HG02798 (cell line): ENCODE measurements around the gene ARSG.
"Not testable (repeated sequence)": the region's sequence is repeated elsewhere in the genome, so short reads cannot be mapped to it uniquely, and the experiment has no call there.

ENCODE experiments used
- ATAC-seq: cut with Tn5 transposase; IDR thresholded peaks from one replicate; pipeline ENCODE4 v1.9.1; 2021; ENCODE audit warnings: mild to moderate bottlenecking; ENCODE audit not compliant: unreplicated experiment, poor library complexity

Gene ARSG

GRCh38 chr17:68290955-68291835 is at the start of gene ARSG, which contains the start of gene SLC16A6:
ARSG (plus strand) TSS chr17:68291495; CDS start chr17:68307494, 15,999 bp downstream.
SLC16A6 (minus strand) TSS chr17:68291127; CDS start chr17:68278320, 12,807 bp downstream.
- ATAC-seq, result peak; percentile 64

- ATAC-seq, result no peak
These were observed 44.8 kb upstream of the ARSG start for GRCh38 chr17:68246271-68247028.

- ATAC-seq, result peak; percentile 92
These were observed 43.7 kb upstream of the ARSG start, which contains the start of gene AMZ2 for GRCh38 chr17:68247445-68248198. AMZ2 (plus strand) TSS chr17:68248043; CDS start chr17:68250188, 2,145 bp downstream.

DNA sequence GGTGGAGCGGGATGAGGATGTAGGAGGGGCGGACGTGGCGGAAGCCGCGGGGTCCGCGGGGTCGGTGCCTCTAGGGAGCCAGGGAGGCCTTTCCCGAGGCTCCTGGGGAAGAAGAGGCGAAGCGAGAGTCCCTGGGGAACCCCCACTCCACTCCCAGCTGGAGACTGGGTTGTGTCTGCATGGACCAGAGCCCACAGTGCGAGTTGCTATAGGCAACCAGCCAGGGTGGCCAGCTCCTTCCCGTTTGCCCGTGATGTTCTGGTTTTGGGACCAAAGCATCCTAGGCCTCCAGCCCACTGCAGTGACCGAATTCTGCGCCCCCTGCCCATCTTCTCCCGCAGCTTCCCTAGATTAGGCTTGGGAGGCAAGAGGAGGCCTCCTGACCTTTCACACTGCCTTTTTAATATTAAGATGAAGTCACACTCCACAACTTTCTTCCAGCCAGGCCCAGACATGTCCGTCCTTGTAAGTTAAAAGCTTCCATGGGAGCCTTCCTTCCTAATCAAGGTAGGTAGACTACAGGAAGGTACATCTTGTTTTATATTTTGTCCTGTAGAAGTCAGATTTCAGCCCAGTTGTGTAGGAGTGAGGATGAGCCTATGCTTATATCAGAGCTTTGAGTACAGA is 43.0 kb upstream of the ARSG start:
- ATAC-seq, result peak; percentile 25

GRCh38 chr17:68248891-68249290 is 42.4 kb upstream of the ARSG start:
- no peak for ATAC-seq

GRCh38 chr17:68249354-68249765 is 41.9 kb upstream of the ARSG start:
- no peak for ATAC-seq

DNA sequence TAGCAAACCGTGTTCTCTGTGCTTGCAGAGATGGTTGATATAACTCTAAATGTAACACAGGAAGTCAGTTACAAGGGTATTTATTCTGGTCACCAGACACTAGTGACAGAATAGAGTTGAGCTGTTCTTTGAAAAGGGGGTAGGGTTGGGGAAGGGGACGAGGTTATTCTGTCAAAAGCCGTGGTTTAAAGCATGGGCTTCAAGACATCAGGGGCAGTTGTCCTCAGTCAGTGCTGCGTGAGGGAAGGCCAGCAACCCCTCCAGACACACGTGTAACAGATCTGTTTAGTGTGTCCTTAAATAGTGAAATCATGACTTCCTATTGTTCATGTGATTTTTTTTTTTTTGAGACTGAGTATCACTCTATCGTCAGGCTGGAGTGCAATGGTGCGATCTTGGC is 37.9 kb upstream of the ARSG start:
- ATAC-seq, result not testable (repeated sequence)

DNA sequence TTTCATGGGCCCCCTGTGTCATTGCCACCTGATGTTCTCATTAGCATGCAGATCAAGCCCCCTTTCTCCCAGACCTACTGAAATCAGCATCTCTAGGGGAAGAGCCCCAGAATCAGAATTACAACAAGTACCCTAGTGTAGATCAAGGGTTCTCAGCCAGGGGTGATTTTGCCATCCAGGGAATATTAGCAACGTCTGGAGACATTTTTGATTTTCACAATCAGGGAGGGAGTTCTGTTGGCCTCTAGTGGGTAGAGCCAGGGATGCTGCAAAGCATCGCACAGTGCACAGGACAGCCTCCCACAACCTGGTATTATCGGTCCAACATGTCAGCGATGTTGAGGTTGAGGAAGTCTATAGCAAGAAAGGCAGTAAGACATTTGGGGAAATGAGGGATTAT is 36.1 kb upstream of the ARSG start:
- ATAC-seq, result no peak

DNA sequence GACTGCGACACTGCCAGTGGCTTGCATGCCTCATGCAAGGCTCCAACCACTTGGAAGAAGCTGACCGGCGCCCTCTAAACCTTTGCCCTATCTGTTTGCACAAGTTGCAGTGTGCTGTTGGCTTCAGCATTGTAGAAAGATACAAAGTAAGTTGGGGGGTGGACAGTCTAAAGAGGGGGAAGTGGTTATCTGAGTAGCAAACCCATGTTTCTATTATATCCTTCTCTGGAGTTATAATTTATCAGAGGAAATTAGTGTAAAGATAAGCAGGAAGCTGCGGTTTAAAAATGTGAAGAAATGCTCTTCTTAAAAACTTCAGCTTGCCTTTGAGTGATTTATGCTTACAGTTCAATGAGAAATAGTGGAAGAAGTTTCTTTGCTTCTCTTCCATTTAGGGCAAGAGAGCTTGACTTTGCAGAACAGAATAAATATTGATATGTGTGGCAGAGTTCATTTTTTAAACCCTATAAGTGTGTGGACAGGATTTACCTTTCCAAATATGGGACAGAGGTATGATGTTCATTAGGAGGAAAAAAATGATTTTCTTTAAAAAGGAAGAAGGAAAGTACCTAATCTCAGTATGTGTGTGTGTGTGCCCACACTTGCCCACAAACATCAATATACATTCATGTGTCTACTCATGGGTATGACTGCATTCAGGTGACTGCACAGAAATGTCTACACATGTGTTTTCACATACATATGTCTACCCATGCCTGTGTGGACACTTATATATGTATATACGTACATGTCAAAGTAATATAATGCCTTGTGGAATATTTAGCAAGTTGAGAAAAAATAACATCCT is 35.4 kb upstream of the ARSG start:
- no peak for ATAC-seq

DNA sequence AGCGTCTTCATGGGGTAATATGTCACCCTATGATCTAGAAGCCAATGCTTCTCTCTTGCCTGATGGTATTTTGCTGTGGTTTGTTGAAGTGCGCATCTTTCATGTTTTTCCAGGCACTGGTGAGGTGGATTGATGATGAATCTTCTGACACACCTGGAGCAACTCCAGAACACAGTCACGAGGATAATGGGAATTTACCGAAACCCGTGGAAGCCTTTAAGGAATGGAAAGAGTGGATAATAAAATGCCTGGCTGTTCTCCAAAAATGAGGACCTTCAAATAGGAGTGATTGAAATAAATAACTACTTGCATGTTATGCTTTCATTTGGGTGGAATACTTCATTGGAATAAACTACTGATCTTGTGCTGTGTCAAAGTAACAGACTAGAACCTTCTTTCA is 34.6 kb upstream of the ARSG start:
- not testable (repeated sequence) for ATAC-seq

- ATAC-seq, result no peak
These were observed 33.4 kb upstream of the ARSG start for GRCh38 chr17:68257934-68258333.

DNA sequence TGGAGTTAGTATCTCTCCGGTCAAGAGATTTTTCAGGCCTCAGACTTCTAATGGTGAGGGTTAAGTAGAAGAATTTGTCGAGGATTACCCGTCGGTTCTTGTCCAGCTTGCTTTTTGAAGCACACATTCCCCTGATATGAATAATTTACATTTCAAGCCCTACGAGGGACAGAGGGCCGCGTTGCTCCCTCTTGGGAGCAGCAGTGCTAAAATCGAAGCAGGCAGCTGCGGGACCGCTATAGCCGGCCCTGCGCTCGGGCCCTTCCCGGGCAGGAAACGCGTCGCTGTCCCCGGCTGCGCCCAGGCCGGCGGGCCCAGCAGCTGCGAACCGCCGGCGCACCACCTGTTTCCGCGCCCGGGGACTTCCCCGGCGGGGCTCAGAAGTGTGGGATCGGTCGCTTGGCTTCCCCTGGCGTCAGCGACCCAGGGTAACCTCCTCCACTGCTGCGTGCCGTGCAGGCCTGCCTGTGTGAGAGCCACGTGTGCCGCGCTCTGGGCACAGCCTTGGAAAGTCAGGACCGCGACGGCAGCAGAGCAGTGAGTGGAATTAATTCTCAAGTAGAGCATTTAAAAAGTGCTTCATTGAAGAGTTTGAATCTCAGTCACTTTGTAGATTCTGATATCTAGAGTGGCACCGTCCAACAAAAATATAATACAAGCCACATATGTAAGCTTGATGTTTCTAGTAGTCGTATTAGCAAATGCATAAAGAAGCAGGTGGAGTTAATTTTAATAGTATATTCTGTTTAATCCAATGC is 32.2 kb upstream of the ARSG start:
- ATAC-seq, result peak; percentile 94

GRCh38 chr17:68259648-68259951 is 31.7 kb upstream of the ARSG start:
- ATAC-seq, result not testable (repeated sequence)

DNA sequence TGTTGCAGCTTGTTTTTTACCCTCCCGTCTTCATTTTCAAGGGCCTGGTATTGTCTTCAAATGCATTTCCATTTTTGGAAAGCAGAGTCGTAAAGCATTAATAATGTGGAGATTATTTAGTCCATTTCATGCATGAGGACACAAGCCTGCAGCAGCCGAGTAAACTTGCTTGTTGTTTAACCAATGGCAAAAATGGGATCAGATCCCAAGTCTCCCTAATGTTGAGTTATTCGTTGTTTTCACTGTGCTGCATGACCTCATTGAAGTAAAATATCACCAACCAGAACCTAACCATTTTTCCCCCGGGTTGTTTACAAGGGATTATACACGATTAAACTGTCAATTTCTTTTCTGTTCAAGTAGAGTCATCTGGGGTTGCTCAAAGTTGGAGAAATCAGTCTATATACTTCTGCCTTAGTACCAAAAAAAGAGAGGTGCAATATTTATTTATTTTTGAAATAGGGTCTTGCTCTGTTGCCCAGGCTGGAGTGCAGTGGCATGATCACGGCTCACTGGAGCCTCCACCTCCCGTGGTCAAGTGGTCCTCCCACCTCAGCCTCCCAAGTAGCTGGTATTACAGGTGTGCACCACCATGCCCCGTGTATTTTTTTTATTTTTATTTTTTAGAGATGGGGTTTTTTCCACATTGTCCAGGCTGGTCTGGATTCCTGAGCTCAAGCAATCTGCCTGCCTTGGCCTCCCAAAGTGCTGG is 31.1 kb upstream of the ARSG start:
- no peak for ATAC-seq

DNA sequence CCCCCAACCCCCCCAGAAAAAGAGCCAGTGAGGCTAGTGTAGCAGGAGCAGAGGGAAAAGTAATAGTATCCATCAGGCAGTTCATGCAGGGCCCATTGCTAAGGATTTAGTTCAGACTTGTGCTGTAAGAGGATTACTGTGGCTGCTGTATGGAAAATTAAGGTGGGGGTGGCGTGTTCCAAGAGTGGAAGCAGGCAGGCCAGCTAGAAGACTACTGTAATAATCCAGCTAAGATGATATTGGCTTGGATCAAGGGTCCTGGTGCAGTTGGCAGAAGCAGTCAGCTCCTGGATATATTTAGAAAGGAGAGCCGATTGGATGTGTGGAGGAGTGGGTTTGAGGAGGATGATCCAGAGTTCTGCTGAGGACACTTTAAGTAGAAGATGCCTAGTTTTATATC is 28.8 kb upstream of the ARSG start:
- ATAC-seq, result not testable (repeated sequence)

- peak; percentile 54 for ATAC-seq
These were observed 28.1 kb upstream of the ARSG start for GRCh38 chr17:68263101-68263681.

- ATAC-seq, result not testable (repeated sequence)
These were observed 25.5 kb upstream of the ARSG start for GRCh38 chr17:68265833-68266232.

DNA sequence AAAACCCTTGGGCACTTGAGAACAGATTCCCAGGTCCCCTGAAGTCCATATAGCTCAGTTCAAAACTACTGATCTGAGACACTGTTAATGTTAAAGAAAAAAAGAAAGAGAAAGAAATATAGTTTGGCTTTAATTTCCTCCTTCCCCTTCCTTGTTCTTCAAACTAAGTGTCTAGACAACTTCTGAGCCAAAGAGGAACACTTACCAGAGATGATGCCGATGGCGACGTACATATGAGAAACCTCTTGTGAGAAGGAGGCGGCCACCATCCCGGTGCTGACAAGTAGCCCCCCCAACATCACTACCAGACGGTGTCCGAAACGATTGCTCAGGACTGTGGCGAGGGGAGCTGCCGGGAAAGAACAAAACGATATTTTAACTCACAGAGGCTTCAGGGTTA is 17.6 kb upstream of the ARSG start:
- ATAC-seq, result no peak
